ENCODE measurements around the gene IFI27L1. TPM values are rescaled to one million over a fixed set of nuclear protein-coding genes. Genes with fewer than 3 reads are reported as not detected.

Gene IFI27L1
- total and polyA plus RNA-seq, 2 donors (not counting 1 experiment from before 2014, with no cell fraction given) = 6.5 to 6.7 TPM

DNA sequence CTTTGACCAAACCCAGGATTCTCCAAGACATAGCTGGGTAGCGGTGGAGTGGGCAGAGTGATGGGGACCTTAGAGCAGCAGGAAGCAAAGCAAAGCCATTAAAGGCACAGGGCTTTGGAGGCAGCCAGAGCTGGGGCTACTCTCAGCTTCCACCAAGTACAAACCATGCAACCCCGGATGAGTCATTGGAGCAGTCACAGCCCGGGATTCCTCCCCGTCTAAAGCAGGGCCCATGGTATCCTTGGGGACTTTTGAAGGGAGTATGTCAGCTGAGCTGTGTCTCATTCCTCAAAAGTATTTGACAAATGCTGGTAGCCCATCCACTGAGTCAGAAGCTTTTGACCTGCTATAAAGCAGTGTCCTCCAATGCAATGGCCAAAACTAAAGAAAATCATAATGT, 19.7 kb downstream of the IFI27L1 start:
- H3K4me1 ChIP-seq (ENCODE audit: control insufficient read depth in 2 of 2, insufficient read depth in 2 of 2, low read length in 2 of 2) = no peaks in the 10 kb centered on the region
- no peaks in the 10 kb centered on the region for H3K9me3 ChIP-seq (ENCODE audit: control extremely low read depth in 1 of 3, control insufficient read depth in 2 of 3, insufficient read depth in 1 of 3, low read length in 2 of 3)
- no peak overlapping the region for H3K4me2 ChIP-seq (replicated peaks; ENCODE audit: low read depth, low read length, poor library complexity, severe bottlenecking)
- WGBS (ENCODE audit: insufficient coverage) = 94% methylated on average over 3 of the region's 4 CpGs
- no peak overlapping the region for H3K27ac Mint-ChIP-seq
- H2AFZ ChIP-seq (ENCODE audit: insufficient read depth, low read depth, low read length, poor library complexity, severe bottlenecking) = no peak overlapping the region
- H3K9me3 Mint-ChIP-seq (ENCODE audit: insufficient read depth) = no peaks in the 10 kb centered on the region
- H4K20me1 ChIP-seq (ENCODE audit: control insufficient read depth, insufficient read depth, low read length, poor library complexity, severe bottlenecking) = no peaks in the 10 kb centered on the region
- no peak overlapping the region for H3K4me3 ChIP-seq (ENCODE audit: control extremely low read depth in 1 of 5, extremely low read depth in 1 of 5, insufficient read depth in 1 of 5, low read depth in 2 of 5, low read length in 4 of 5)
- POLR2A ChIA-PET = no interaction called here
- no peaks in the 10 kb centered on the region for H3K79me2 ChIP-seq (ENCODE audit: control insufficient read depth, insufficient read depth, low read length)
- no peaks in the 10 kb centered on the region for H3K4me1 Mint-ChIP-seq
- no peak overlapping the region for H3K27ac ChIP-seq (ENCODE audit: low read length in 2 of 2)
- no peak overlapping the region for H3K9ac ChIP-seq (ENCODE audit: low read length)
- TF ChIP-seq EZH2 (IDR thresholded peaks at IDR 0.05; ENCODE audit: borderline replicate concordance, insufficient read depth, low read depth, low read length, poor library complexity, severe bottlenecking) (no peak), CTCF (IDR thresholded peaks at IDR 0.05) (no peak)
- H3K27me3 ChIP-seq (replicated peaks in 1 of 4; ENCODE audit: control extremely low read depth in 1 of 4, control insufficient read depth in 3 of 4, insufficient read depth in 4 of 4, low read length in 3 of 4) = no peaks in the 10 kb centered on the region
- H3K27me3 Mint-ChIP-seq = no peaks in the 10 kb centered on the region
- no peak for DNase-seq
- no peak overlapping the region for H3K4me3 Mint-ChIP-seq
- CTCF ChIA-PET = interaction anchor here (0.9 to 1.8 kb wide), 2 partner anchors 30 to 36 kb away, joined by 3 to 5 read pairs; no protein-coding TSS in a partner anchor
- no peak for ATAC-seq (ENCODE audit: low read depth)
- no peaks in the 10 kb centered on the region for H3K36me3 ChIP-seq (replicated peaks in 1 of 2; ENCODE audit: control extremely low read depth in 1 of 2, control insufficient read depth in 1 of 2, extremely low read depth in 1 of 2, insufficient read depth in 2 of 2, low read length in 1 of 2)
- intact Hi-C loops (cut with micrococcal nuclease) = no loop called here

DNA sequence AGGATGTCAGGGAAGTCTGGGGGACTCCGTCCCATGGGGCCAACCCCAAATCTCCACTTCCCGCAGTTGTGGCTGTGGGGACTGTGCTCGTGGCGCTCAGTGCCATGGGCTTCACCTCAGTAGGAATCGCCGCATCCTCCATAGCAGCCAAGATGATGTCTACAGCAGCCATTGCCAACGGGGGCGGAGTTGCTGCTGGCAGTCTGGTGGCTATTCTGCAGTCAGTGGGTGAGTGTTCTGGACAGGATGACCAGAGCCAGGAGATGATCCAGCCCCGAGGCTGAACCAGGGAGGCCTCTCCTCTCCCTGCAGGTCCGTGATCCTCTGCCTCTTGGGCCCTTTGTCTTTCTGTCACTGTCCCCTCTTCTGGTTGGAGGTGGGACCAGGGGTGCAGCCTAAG, 20.6 kb downstream of the IFI27L1 start:
- Histone ChIP-seq H3K4me1 (ENCODE audit: control insufficient read depth in 2 of 2, insufficient read depth in 2 of 2, low read length in 2 of 2) (no peaks in the 10 kb centered on the region), H3K9ac (ENCODE audit: low read length) (no peak overlapping the region), H3K4me2 (replicated peaks; ENCODE audit: low read depth, low read length, poor library complexity, severe bottlenecking) (no peak overlapping the region), H3K79me2 (ENCODE audit: control insufficient read depth, insufficient read depth, low read length) (no peaks in the 10 kb centered on the region), H3K27ac (ENCODE audit: low read length in 2 of 2) (no peak overlapping the region), H3K4me3 (ENCODE audit: control extremely low read depth in 1 of 5, extremely low read depth in 1 of 5, insufficient read depth in 1 of 5, low read depth in 2 of 5, low read length in 4 of 5) (no peak overlapping the region), H3K27me3 (replicated peaks in 1 of 4; ENCODE audit: control extremely low read depth in 1 of 4, control insufficient read depth in 3 of 4, insufficient read depth in 4 of 4, low read length in 3 of 4) (no peaks in the 10 kb centered on the region), H2AFZ (ENCODE audit: insufficient read depth, low read depth, low read length, poor library complexity, severe bottlenecking) (no peak overlapping the region), H3K9me3 (ENCODE audit: control extremely low read depth in 1 of 3, control insufficient read depth in 2 of 3, insufficient read depth in 1 of 3, low read length in 2 of 3) (no peaks in the 10 kb centered on the region), H4K20me1 (ENCODE audit: control insufficient read depth, insufficient read depth, low read length, poor library complexity, severe bottlenecking) (no peaks in the 10 kb centered on the region), H3K36me3 (replicated peaks in 1 of 2; ENCODE audit: control extremely low read depth in 1 of 2, control insufficient read depth in 1 of 2, extremely low read depth in 1 of 2, insufficient read depth in 2 of 2, low read length in 1 of 2) (no peaks in the 10 kb centered on the region)
- Mint-ChIP-seq H3K4me1 (no peaks in the 10 kb centered on the region), H3K9me3 (ENCODE audit: insufficient read depth) (no peaks in the 10 kb centered on the region), H3K4me3 (no peak overlapping the region), H3K27ac (no peak overlapping the region), H3K27me3 (no peaks in the 10 kb centered on the region)
- POLR2A ChIA-PET = no interaction called here
- ATAC-seq (ENCODE audit: low read depth) (no peak), DNase-seq (no peak)
- intact Hi-C loops (cut with micrococcal nuclease) = no loop called here
- TF ChIP-seq CTCF (IDR thresholded peaks at IDR 0.05) (no peak), EZH2 (IDR thresholded peaks at IDR 0.05; ENCODE audit: borderline replicate concordance, insufficient read depth, low read depth, low read length, poor library complexity, severe bottlenecking) (no peak)
- CTCF ChIA-PET = no interaction called here
- 96% methylated on average over 9 of the region's 10 CpGs for WGBS (ENCODE audit: insufficient coverage)

Data from B cell (primary cell).